GM19467 (cell line): ENCODE measurements around the gene PNPLA5.
"Not testable (repeated sequence)": the region's sequence is repeated elsewhere in the genome, so short reads cannot be mapped to it uniquely, and the experiment has no call there.

Experiments
- ATAC-seq: cut with Tn5 transposase; IDR thresholded peaks from one replicate; pipeline ENCODE4 v1.9.1; 2021; ENCODE audit warnings: mild to moderate bottlenecking, moderate library complexity; ENCODE audit not compliant: unreplicated experiment

PNPLA5 gene

GRCh38 chr22:43882122-43882767 lies 9.6 kb downstream of the PNPLA5 start:
- no peak for ATAC-seq

GRCh38 chr22:43881091-43882061 lies 10.4 kb downstream of the PNPLA5 start:
- no peak for ATAC-seq

GRCh38 chr22:43880541-43880991 lies 11.2 kb downstream of the PNPLA5 start:
- no peak for ATAC-seq

DNA sequence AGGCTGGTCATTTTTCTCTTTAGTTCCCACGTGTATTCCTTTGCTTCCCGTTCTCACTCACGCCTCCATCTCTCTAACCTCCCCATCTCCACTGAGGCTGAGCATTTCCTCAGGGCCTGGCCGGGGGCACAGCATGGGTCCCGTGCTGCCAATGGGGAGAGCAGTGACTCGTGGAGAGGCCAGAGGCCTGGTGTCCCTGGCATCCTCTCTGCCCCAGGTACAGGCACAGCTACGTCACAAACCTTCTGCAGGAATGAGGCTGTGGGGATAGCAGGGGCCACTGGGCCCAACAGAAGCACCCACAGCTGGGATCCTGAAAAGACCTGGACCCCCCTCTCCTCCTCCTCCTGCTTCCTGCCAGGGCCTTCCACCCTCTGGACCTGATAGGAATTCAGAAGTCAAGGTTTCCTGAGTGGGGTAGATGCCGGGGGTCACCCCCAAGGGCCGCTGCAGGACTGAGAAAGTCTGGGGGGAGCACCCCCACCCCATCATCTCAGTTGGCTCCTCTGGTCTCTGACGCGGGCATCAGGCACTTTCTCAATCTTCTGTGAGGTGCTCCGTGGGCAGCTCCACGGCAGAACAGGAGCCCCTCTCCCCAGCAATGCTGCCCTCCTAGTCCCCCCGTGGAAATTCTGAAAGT lies 11.8 kb downstream of the PNPLA5 start:
- ATAC-seq = no peak

DNA sequence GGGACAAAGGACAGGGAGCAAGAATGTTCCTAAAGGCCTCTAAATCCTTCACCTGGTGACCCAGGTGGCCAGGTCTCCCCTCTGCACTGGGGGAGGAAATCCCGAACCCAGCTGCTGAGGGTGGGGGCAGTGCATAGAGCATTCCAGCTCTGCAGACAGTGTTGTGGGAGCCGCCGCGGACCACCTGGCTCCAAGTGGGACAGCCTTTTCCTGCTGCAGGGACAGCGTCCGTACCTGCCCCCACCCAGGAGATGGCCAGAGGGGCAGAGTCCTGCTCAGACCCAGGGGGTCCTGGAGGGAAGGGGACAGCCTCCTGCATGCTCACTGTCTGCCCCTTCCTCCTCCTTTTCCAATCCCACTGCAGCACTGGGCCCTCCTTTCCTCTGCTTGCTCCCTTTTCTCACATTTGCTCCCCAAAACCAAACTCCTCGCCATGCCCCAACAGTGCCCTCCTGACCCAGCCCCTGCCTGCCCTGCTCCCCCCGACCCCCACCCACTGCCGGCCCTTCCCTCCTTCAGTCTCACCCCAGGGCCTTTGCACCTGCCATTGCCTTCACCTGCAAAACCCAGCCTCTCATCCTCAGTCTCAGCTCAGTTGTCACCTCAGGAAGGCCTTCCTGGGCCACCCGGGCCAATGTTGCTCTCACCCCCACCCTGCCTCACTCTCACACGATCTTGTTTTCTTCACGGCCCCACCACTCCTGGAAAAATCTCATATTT lies 12.8 kb downstream of the PNPLA5 start:
- ATAC-seq = no peak

DNA sequence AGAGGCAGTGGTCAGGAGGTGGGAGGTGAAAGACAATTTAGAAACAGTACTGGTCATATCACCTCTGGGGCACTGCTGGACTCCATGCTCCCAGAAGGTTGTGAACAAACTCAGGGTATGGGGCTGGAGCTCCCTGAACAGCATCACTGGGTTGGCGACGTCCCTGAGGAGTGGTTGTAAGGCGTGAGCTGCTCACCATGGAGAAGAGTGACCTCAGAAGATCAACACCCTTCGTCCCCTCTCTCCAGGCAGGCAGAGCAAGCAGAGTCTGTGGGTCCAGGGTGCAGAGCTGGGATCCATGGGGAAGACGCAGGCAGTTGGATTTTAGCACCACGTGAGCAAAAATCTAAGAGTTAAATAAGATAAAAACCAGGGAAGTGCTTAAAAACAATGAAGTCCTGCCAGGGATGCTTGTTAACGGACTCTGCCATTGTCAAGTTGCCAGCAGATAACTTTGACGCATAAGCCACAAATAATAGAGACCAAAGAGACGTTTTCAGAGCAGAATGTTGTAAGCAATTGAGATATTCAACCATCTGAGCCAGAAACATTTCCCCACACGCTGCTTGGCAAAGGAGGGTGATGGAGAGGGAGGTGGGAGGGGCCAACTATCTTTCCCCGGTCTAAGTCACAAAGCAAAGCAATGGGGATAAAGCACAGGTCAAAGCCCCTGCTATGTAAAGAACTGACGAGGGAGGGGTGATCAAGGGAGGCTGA lies 13.6 kb downstream of the PNPLA5 start:
- ATAC-seq = no peak

DNA sequence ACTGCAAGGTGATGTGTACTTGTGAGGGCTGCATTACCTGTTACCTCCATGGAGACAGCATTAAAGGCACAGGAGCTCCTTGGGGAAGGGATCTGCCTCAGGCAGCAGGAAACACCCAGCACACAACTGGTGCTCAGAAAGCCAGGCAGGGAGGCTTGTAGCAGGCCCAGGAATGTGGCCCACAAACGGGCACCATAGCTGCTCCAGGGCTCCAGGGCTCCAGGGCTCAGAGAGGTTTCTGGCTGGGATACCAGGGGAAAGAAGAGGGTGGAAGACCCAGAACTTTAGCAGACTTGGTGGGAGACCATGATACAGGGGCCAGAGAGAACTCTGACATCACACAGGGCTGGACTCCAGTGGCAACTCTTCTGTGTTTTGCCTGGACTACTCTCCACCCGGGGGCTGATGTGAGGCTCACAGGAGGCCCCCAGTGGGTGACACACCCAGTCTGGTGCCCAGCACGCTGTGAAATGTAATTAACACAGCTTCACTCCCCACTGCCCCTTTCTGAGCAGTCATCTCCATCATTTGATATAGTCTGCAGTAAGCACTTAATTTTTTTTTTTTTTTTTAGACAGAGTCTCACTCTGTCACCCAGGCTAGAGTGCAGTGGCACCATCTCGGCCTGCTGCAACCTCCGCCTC lies 14.8 kb downstream of the PNPLA5 start:
- no peak for ATAC-seq

- no peak for ATAC-seq
Measured at GRCh38 chr22:43869799-43870198, 22.0 kb downstream of the PNPLA5 start.

DNA sequence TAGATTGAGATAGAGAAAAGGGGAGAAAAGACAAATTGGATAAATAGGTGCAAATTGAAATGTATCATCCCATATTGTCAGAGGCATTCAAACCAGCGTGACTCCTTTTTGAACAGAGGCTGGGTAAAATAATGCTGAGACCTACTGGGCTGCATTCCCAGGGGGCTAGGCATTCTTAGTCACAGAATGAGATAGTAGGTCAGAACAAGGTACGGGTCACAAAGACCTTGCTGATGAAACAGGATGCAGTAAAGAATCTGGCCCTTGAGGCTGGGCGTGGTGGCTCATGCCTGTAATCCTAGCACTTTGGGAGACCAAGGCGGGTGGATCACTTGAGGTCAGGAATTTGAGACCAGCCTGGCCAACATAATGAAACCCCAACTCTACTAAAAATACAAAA lies 22.8 kb downstream of the PNPLA5 start:
- not testable (repeated sequence) for ATAC-seq

DNA sequence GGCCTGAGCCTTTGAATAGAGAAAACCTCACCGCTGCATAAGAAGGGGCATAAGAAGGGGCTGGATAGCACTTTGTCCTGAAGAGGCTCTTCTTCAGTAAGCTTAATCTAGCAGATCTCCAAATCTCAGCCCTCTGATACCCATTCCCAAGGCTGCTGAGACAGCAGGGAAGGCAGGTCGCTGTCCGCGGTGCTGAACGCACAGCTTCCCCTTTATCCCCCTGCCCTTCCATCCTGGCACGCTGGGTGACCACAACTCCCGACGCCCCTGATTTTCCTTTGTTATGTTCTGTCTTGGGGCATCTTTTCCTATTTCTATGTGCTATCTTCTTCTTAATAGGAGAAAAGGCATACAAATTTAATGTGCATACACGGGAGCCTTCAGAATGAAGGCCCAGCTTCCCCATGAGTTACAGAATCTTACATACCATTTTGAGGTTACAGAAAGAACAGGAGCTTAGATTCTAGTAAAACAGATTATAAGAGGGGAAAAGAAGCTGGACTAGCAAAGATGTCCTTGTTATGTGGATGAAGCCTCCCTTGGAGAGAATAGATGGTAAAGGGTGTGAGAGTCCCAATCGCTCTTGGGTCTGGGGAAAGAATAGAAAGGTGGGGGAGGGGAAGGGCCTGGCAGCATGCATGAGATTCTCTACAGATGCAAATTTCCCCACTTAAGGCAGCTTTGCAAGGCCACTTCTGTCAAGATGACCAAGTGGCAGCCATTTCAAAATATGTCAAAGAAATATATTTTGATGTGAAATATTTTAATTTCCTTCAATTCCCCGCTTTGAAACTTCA lies 23.8 kb downstream of the PNPLA5 start:
- no peak for ATAC-seq

DNA sequence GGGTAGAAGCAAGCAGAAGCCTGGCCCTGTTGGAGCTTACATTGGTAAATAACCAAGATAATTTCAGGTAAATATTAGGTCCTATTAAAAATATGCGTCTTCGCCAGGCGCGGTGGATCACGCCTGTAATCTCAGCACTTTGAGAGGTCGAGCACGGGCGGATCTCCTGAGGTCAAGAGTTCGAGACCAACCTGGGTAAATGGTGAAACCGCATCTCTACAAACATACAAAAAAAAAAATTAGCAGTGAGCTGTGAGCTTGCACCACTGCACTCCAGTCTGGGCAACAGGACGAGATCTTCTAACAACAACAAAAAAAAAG lies 29.0 kb downstream of the PNPLA5 start:
- no peak for ATAC-seq

DNA sequence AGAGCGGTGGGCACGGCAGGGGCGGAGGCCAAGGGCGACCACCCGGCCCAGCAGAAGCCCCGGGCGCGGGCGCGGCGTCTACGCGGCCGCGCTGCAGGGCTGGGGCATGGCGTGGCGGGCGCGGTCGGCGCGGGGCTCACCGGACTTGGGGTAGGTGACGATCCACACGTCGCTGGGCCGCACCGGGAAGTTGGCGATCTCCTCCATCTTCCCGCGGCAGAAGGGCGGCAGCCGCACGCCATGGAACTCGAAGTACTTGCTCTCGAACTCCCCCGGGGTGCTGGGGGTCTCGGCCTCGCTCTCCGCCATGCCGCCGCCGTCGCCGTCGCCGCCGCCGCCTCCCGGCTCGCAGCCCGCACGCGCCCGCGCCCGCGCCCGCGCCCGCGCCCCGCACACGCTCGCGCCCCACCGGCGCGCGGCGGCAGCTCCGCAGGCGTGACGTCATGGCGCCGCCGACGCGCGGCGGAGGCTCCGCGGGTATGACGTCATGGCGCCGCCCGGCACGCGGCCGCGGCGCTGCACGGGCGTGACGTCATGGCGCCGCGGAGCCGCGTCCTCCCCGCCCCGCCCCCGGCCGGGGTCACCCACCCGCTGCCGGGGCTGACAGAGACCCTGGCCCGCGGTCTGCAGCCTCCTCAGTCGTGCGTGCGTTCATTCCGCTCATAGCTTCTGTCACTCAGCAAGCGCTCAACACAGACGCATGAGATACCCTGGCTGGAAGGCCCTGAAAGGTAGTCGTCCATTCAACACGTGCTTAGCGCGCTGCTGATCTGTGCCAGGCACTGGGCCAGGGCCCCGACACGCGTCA lies 29.5 kb downstream of the PNPLA5 start, which contains the start of gene SULT4A1:
SULT4A1 (minus strand) TSS at position 440 of the 808 bp plus-strand sequence; CDS start at position 309, 131 bp downstream.
- ATAC-seq = no peak

DNA sequence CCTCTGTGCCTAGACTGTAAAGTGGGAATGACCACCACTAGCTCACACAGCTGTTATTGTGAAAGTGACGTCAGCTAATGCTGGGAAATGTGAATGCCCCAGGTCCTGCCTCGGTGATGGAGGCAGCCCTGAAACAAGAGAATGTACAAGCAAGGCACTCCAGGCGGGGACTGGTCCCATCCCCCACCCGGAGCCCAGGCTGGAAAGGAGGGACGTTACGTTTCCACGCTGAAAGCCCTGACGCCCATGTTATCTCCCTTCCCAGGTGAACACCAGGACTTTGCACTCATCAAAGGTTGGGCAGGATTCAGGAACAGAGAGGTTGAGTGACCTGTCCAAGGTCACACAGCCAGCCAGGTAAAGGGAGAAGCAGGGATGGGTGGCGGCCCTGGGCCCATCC lies 30.3 kb downstream of the PNPLA5 start:
- ATAC-seq = no peak

DNA sequence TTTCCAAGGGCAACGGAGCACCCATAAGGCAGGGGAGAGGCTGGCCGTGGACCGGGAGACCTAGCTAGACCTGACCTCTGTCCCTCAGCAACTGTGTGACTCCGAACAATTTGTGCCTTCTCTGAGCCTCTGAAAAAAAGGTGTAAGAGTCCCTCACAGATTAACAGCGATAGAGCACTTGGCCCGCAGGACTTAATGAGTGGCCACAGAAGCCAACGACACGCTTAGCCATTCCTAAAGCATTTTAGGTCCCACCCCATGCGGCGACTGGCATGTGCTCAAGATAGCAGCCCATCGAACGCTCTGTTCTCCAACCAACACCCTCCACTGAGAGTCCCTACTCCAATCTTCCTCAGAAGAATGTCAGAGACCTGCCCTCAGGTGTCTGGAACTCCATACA lies 31.0 kb downstream of the PNPLA5 start:
- no peak for ATAC-seq

GRCh38 chr22:43860126-43860525 lies 31.7 kb downstream of the PNPLA5 start:
- no peak for ATAC-seq

GRCh38 chr22:43859621-43860020 lies 32.2 kb downstream of the PNPLA5 start:
- ATAC-seq = no peak

GRCh38 chr22:43859176-43859575 lies 32.6 kb downstream of the PNPLA5 start:
- no peak for ATAC-seq
